ENCODE data around the gene USH1C. TPM values are rescaled to one million over a fixed set of nuclear protein-coding genes. Genes with fewer than 3 reads are reported as not detected.

USH1C gene
- total and polyA plus RNA-seq, 2 of the 4 experiments (the other 2 are of a cell fraction): not detected

GRCh38 chr11:17533778-17534415 is 10.3 kb downstream of the USH1C start:
- in situ Hi-C loops (cut with MboI; ENCODE audit: low sequenced_read_pairs) (no loop called here), dilution Hi-C loops (cut with HindIII; ENCODE audit: low sequenced_read_pairs, unreplicated experiment) (no loop called here), intact Hi-C loops (cut with micrococcal nuclease) (no loop called here)
- Histone ChIP-seq H3K79me1 (ENCODE audit: low read depth in 1 of 2, low read length in 2 of 2) (no peaks in the 10 kb centered on the region), H2BK20ac (ENCODE audit: low read depth, low read length) (no peak overlapping the region), H2AK5ac (ENCODE audit: low read depth, low read length) (no peak overlapping the region), H3K4me2 (ENCODE audit: low read depth, low read length) (no peak overlapping the region), H3K27me3 (ENCODE audit: control insufficient read depth, insufficient read depth, low read length) (peaks cover 15% of the 10 kb centered on the region), H3K14ac (replicated peaks; ENCODE audit: low read depth, low read length) (no peak overlapping the region), H4K91ac (ENCODE audit: insufficient read depth, low read depth, low read length) (no peak overlapping the region), H2BK15ac (ENCODE audit: low read depth, low read length) (no peak overlapping the region), H3K4ac (ENCODE audit: low read depth, low read length) (no peak overlapping the region), H2BK5ac (ENCODE audit: low read depth, low read length, poor library complexity, severe bottlenecking) (no peak overlapping the region), H3K9me3 (ENCODE audit: control insufficient read depth, insufficient read depth, low read length) (no peaks in the 10 kb centered on the region), H2AFZ (replicated peaks; ENCODE audit: low read length, poor library complexity) (no peak overlapping the region), H3K27ac (ENCODE audit: insufficient read depth, low read length) (no peak overlapping the region), H3K9ac (ENCODE audit: low read depth, low read length) (no peak overlapping the region), H3K56ac (ENCODE audit: extremely low read depth, insufficient read depth, low read length) (no peak overlapping the region), H3K4me3 (ENCODE audit: insufficient read depth, low read depth, low read length) (no peak overlapping the region), H3K9me1 (ENCODE audit: insufficient read depth, low read length) (no peaks in the 10 kb centered on the region), H4K5ac (ENCODE audit: low read depth, low read length) (no peak overlapping the region), H3K18ac (ENCODE audit: low read depth, low read length) (no peak overlapping the region), H3K4me1 (ENCODE audit: control insufficient read depth, insufficient read depth, low read length) (no peaks in the 10 kb centered on the region), H3K36me3 (ENCODE audit: control insufficient read depth, insufficient read depth, low read length) (no peaks in the 10 kb centered on the region), H2BK120ac (ENCODE audit: low read depth, low read length) (no peak overlapping the region), H2AK9ac (replicated peaks; ENCODE audit: low read depth, low read length, poor library complexity) (no peak overlapping the region), H3K23ac (ENCODE audit: low read depth, low read length) (no peak overlapping the region), H4K20me1 (ENCODE audit: insufficient read depth, low read length) (no peaks in the 10 kb centered on the region), H4K8ac (ENCODE audit: low read depth in 2 of 2, low read length in 2 of 2) (no peak overlapping the region)
- TF ChIP-seq FOS (IDR thresholded peaks at IDR 0.05; ENCODE audit: low read depth, low read length) (no peak), ELK1 (IDR thresholded peaks at IDR 0.05; ENCODE audit: borderline replicate concordance, low read depth, low read length) (no peak), NFE2L2 (IDR thresholded peaks at IDR 0.05; ENCODE audit: low read depth, low read length) (no peak), USF2 (IDR thresholded peaks at IDR 0.05; ENCODE audit: low read depth, low read length) (no peak), CHD1 (IDR thresholded peaks at IDR 0.05; ENCODE audit: low read depth, low read length) (no peak), RAD21 (IDR thresholded peaks at IDR 0.05; ENCODE audit: low read length) (no peak), POLR2A (IDR thresholded peaks at IDR 0.05; ENCODE audit: low read depth, low read length) (no peak), SMC3 (IDR thresholded peaks at IDR 0.05; ENCODE audit: low read depth, low read length) (no peak), RFX5 (IDR thresholded peaks at IDR 0.05; ENCODE audit: low read depth, low read length) (no peak), CEBPB (IDR thresholded peaks at IDR 0.05; ENCODE audit: low read depth, low read length) (no peak), RCOR1 (IDR thresholded peaks at IDR 0.05; ENCODE audit: insufficient replicate concordance, low read length) (no peak), BHLHE40 (IDR thresholded peaks at IDR 0.05; ENCODE audit: low read depth, low read length) (no peak), MXI1 (IDR thresholded peaks at IDR 0.05; ENCODE audit: borderline replicate concordance, low read depth, low read length) (no peak)
- ATAC-seq (ENCODE audit: low read depth) (no peak), DNase-seq (no peak)
- WGBS, 2 experiments (ENCODE audit: extremely low coverage in 2 of 2, insufficient read length in 1 of 2): 34% methylated on average over 5 of the region's 11 CpGs; no CpG with 5 or more reads in 1 of the 2 experiments
- no TSS peak for BruUV-seq (replicated peaks)
- CTCF ChIA-PET: no interaction called here
- POLR2A ChIA-PET (ENCODE audit: unreplicated experiment): no interaction called here

Measured in IMR-90 (cell line).